Mesendoderm (in vitro differentiated cells): ENCODE results near the gene IFNA7.
"Not testable (repeated sequence)": the region's sequence is repeated elsewhere in the genome, so short reads cannot be mapped to it uniquely, and the experiment has no call there.

Experiments used
- DNase-seq: peaks from one replicate; pipeline ENCODE4 v3.0.0; 2013
- H2AK5ac ChIP-seq: 2 replicates; pipeline ENCODE4 v1.6.1; 2013; ENCODE audit warnings: low read length, inconsistent platforms
- H2BK120ac ChIP-seq: 2 replicates; pipeline ENCODE4 v1.6.1; 2013; ENCODE audit warnings: low read depth, mild to moderate bottlenecking, low read length, moderate library complexity, mixed read lengths
- H2BK15ac ChIP-seq: replicated peaks from 2 replicates; pipeline ENCODE4 v1.6.1; 2013; ENCODE audit warnings: low read depth, mild to moderate bottlenecking, moderate library complexity
- H2BK5ac ChIP-seq: 2 replicates; pipeline ENCODE4 v1.6.1; 2013; ENCODE audit warnings: low read length, inconsistent platforms
- H3K18ac ChIP-seq: 2 replicates; pipeline ENCODE4 v1.6.1; 2013; ENCODE audit warnings: mild to moderate bottlenecking, low read length, mixed read lengths
- H3K23ac ChIP-seq: one replicate; pipeline ENCODE4 v1.6.1; 2013; ENCODE audit warnings: low read length
- H3K27ac ChIP-seq: 2 replicates; pipeline ENCODE4 v1.5.1; 2013; ENCODE audit warnings: low read depth, mild to moderate bottlenecking, inconsistent platforms, low read length, moderate library complexity
- H3K27me3 ChIP-seq: 2 replicates; pipeline ENCODE4 v1.6.1; 2013; ENCODE audit warnings: low read length, control low read depth, mild to moderate bottlenecking, inconsistent platforms; ENCODE audit not compliant: insufficient read depth, poor library complexity
- H3K36me3 ChIP-seq: 2 replicates; pipeline ENCODE4 v1.6.1; 2013; ENCODE audit warnings: low read length, inconsistent platforms; ENCODE audit not compliant: control insufficient read depth, insufficient read depth
- H3K4ac ChIP-seq: one replicate; pipeline ENCODE4 v1.6.1; 2013; ENCODE audit warnings: low read depth, mild to moderate bottlenecking, low read length, moderate library complexity
- H3K4me1 ChIP-seq: 2 replicates; pipeline ENCODE4 v1.6.1; 2013; ENCODE audit warnings: low read depth, low read length, inconsistent platforms; ENCODE audit not compliant: control insufficient read depth
- H3K4me2 ChIP-seq: 2 replicates; pipeline ENCODE4 v1.6.1; 2013; ENCODE audit warnings: low read length
- H3K4me3 ChIP-seq: 2 replicates; pipeline ENCODE4 v1.5.1; 2013; ENCODE audit warnings: mild to moderate bottlenecking, low read length
- H3K56ac ChIP-seq: one replicate; pipeline ENCODE4 v1.6.1; 2013; ENCODE audit warnings: low read length
- H3K79me1 ChIP-seq: 2 replicates; pipeline ENCODE4 v1.6.1; 2013; ENCODE audit warnings: low read length, inconsistent platforms
- H3K79me2 ChIP-seq: 2 replicates; pipeline ENCODE4 v1.6.1; 2013; ENCODE audit warnings: mild to moderate bottlenecking, low read length; ENCODE audit not compliant: control insufficient read depth, insufficient read depth
- H3K9ac ChIP-seq: 2 replicates; pipeline ENCODE4 v1.6.1; 2013; ENCODE audit warnings: low read length, inconsistent platforms
- H4K5ac ChIP-seq: one replicate; pipeline ENCODE4 v1.6.1; 2013; ENCODE audit warnings: low read length
- H4K8ac ChIP-seq: one replicate; pipeline ENCODE4 v1.6.1; 2013; ENCODE audit warnings: low read depth, mild to moderate bottlenecking, control low read depth, low read length, moderate library complexity
- WGBS: extraction: QIAGEN DNeasy Blood & Tissue Kit; methylation state at CpG from one replicate; pipeline ENCODE4 v1.1.7; 2013; ENCODE audit warnings: low lambda C conversion rate, missing lambda C conversion rate; ENCODE audit not compliant: insufficient coverage; ENCODE audit errors: extremely low coverage; 5-methylcytosine and 5-hydroxymethylcytosine counted together

Gene IFNA7

GRCh38 chr9:21213411-21214326, 11.7 kb upstream of the IFNA7 start:
- not testable (repeated sequence) for H4K8ac ChIP-seq, H3K27me3 ChIP-seq, H2BK15ac ChIP-seq, H3K4me1 ChIP-seq, H3K4me3 ChIP-seq, H3K27ac ChIP-seq, H4K5ac ChIP-seq, H3K56ac ChIP-seq, H2BK120ac ChIP-seq, H3K36me3 ChIP-seq, H2BK5ac ChIP-seq, H3K9ac ChIP-seq, H3K4ac ChIP-seq, H3K79me2 ChIP-seq, H3K23ac ChIP-seq, H2AK5ac ChIP-seq, H3K18ac ChIP-seq, H3K79me1 ChIP-seq, H3K4me2 ChIP-seq
- WGBS: no CpG with 5 or more reads among the region's 5 CpGs
- peak; percentile 32 for DNase-seq

GRCh38 chr9:21212160-21212559, 10.2 kb upstream of the IFNA7 start:
- not testable (repeated sequence) for H3K79me2 ChIP-seq, H3K4me1 ChIP-seq, H3K4me3 ChIP-seq, H3K56ac ChIP-seq, H4K5ac ChIP-seq, H3K23ac ChIP-seq, H3K18ac ChIP-seq, H3K79me1 ChIP-seq, H3K36me3 ChIP-seq, H4K8ac ChIP-seq, H3K27ac ChIP-seq, DNase-seq, H2AK5ac ChIP-seq, H3K9ac ChIP-seq, H2BK120ac ChIP-seq, H2BK15ac ChIP-seq, H3K4me2 ChIP-seq, H3K4ac ChIP-seq, H3K27me3 ChIP-seq, H2BK5ac ChIP-seq
- WGBS: no CpG with 5 or more reads among the region's 2 CpGs

- DNase-seq, H3K4me3 ChIP-seq, H3K4ac ChIP-seq, H2BK15ac ChIP-seq, H3K4me2 ChIP-seq, H3K23ac ChIP-seq, H2AK5ac ChIP-seq, H3K9ac ChIP-seq, H3K27me3 ChIP-seq, H3K18ac ChIP-seq, H4K5ac ChIP-seq, H2BK5ac ChIP-seq, H3K4me1 ChIP-seq, H3K79me1 ChIP-seq, H3K79me2 ChIP-seq, H3K56ac ChIP-seq, H2BK120ac ChIP-seq, H4K8ac ChIP-seq, H3K27ac ChIP-seq, H3K36me3 ChIP-seq: not testable (repeated sequence)
- WGBS: no CpG with 5 or more reads among the region's 2 CpGs
Measured at GRCh38 chr9:21210782-21211181, 8.8 kb upstream of the IFNA7 start.

GRCh38 chr9:21210311-21210710, 8.3 kb upstream of the IFNA7 start:
- Histone ChIP-seq H3K27ac (no peak overlapping the region), H3K4ac (no peak overlapping the region), H2BK15ac (no peak overlapping the region), H3K56ac (no peak overlapping the region), H3K4me3 (no peak overlapping the region), H3K79me1 (no peaks in the 10 kb centered on the region), H3K18ac (no peak overlapping the region), H3K79me2 (no peaks in the 10 kb centered on the region), H3K4me2 (no peak overlapping the region), H2BK120ac (no peak overlapping the region), H4K5ac (no peak overlapping the region), H3K9ac (no peak overlapping the region), H3K36me3 (no peaks in the 10 kb centered on the region), H3K27me3 (no peaks in the 10 kb centered on the region), H3K4me1 (no peaks in the 10 kb centered on the region), H4K8ac (no peak overlapping the region), H2AK5ac (no peak overlapping the region), H2BK5ac (no peak overlapping the region), H3K23ac (no peak overlapping the region)
- no peak for DNase-seq
- WGBS: no CpG with 5 or more reads among the region's 7 CpGs

GRCh38 chr9:21207043-21207442, 5.0 kb upstream of the IFNA7 start, which contains the start of gene IFNA10:
Gene IFNA10 (minus strand): TSS chr9:21207143. CDS start chr9:21207097, 46 bp downstream.
- no CpG with 5 or more reads among the region's 3 CpGs for WGBS
- not testable (repeated sequence) for H3K18ac ChIP-seq, H2BK120ac ChIP-seq, H3K4me3 ChIP-seq, H2BK5ac ChIP-seq, H4K5ac ChIP-seq, H3K27me3 ChIP-seq, H4K8ac ChIP-seq, H3K79me2 ChIP-seq, H2AK5ac ChIP-seq, H3K4me2 ChIP-seq, H3K56ac ChIP-seq, DNase-seq, H3K36me3 ChIP-seq, H3K23ac ChIP-seq, H3K27ac ChIP-seq, H3K4me1 ChIP-seq, H3K9ac ChIP-seq, H3K4ac ChIP-seq, H3K79me1 ChIP-seq, H2BK15ac ChIP-seq

- H4K5ac ChIP-seq: no peak overlapping the region
- no peaks in the 10 kb centered on the region for H3K4me1 ChIP-seq
- no peak overlapping the region for H2AK5ac ChIP-seq
- H3K4ac ChIP-seq: no peak overlapping the region
- no peak overlapping the region for H3K4me3 ChIP-seq
- H2BK120ac ChIP-seq: no peak overlapping the region
- H4K8ac ChIP-seq: no peak overlapping the region
- DNase-seq: no peak
- no peak overlapping the region for H3K27ac ChIP-seq
- no peaks in the 10 kb centered on the region for H3K79me1 ChIP-seq
- H3K9ac ChIP-seq: no peak overlapping the region
- no peak overlapping the region for H3K4me2 ChIP-seq
- H3K79me2 ChIP-seq: no peaks in the 10 kb centered on the region
- no peak overlapping the region for H3K18ac ChIP-seq
- no peak overlapping the region for H3K23ac ChIP-seq
- no peak overlapping the region for H2BK15ac ChIP-seq
- no peak overlapping the region for H2BK5ac ChIP-seq
- H3K36me3 ChIP-seq: no peaks in the 10 kb centered on the region
- H3K56ac ChIP-seq: no peak overlapping the region
- no peaks in the 10 kb centered on the region for H3K27me3 ChIP-seq
Measured at GRCh38 chr9:21205204-21205603, 3.2 kb upstream of the IFNA7 start.
